GM23338 (cell line): ENCODE results near the gene BOLA3. TPM values are rescaled to one million over a fixed set of nuclear protein-coding genes. Genes with fewer than 3 reads are reported as not detected.

Experiments
- ATAC-seq: fragments of 200-7000 bp; cut with Tn5 transposase; 3 replicates; pipeline ENCODE4 v1.9.1; 2020
- DNase-seq: peaks from one replicate; pipeline ENCODE4 v3.0.0-alpha.2; 2015; ENCODE audit warnings: low spot score
- H2AFZ ChIP-seq: fragments of 200-600 bp; sonication (generic); 2 replicates; pipeline ENCODE4 v1.8.0; 2016; ENCODE audit warnings: antibody characterized with exemption, mild to moderate bottlenecking, moderate library complexity
- H3F3A ChIP-seq: fragments of 200-600 bp; sonication (generic); replicated peaks from 2 replicates; pipeline ENCODE4 v1.8.0; 2017; ENCODE audit warnings: antibody characterized with exemption, mixed run types, low read depth
- H3K27ac ChIP-seq: fragments of 200-600 bp; sonication (generic); 2 replicates; pipeline ENCODE4 v1.6.1; 2016; ENCODE audit warnings: low read depth
- H3K27me3 ChIP-seq: fragments of 200-600 bp; sonication (generic); 2 replicates; pipeline ENCODE4 v1.8.0; 2016; ENCODE audit warnings: mild to moderate bottlenecking, mixed run types, moderate library complexity; ENCODE audit not compliant: insufficient read depth
- H3K36me3 ChIP-seq: fragments of 200-600 bp; sonication (generic); 2 replicates; pipeline ENCODE4 v1.8.0; 2016; ENCODE audit warnings: mild to moderate bottlenecking; ENCODE audit not compliant: insufficient read depth
- H3K4me1 ChIP-seq: fragments of 200-600 bp; sonication (generic); 2 replicates; pipeline ENCODE4 v1.8.0; 2016; ENCODE audit warnings: mild to moderate bottlenecking, moderate library complexity; ENCODE audit not compliant: insufficient read depth
- H3K4me2 ChIP-seq: fragments of 200-600 bp; sonication (generic); 2 replicates; pipeline ENCODE4 v1.7.1; 2017; ENCODE audit warnings: mixed run types
- H3K4me3 ChIP-seq: fragments of 200-600 bp; sonication (generic); 2 replicates; pipeline ENCODE4 v1.6.1; 2016; ENCODE audit warnings: mixed run types
- H3K79me2 ChIP-seq: fragments of 200-600 bp; sonication (generic); replicated peaks from 2 replicates; pipeline ENCODE4 v1.8.0; 2017; ENCODE audit warnings: mild to moderate bottlenecking; ENCODE audit not compliant: insufficient read depth
- H3K9me2 ChIP-seq: fragments of 200-600 bp; sonication (generic); 2 replicates; pipeline ENCODE4 v1.8.0; 2017; ENCODE audit not compliant: insufficient read depth
- H4K20me1 ChIP-seq: fragments of 200-600 bp; sonication (generic); replicated peaks from 2 replicates; pipeline ENCODE4 v1.8.0; 2017; ENCODE audit warnings: mild to moderate bottlenecking; ENCODE audit not compliant: insufficient read depth
- H3K27ac Mint-ChIP-seq: 2 replicates; pipeline ENCODE4 v1.8.0; 2020; ENCODE audit warnings: inconsistent platforms, mild to moderate bottlenecking, moderate library complexity, mixed read lengths
- H3K27me3 Mint-ChIP-seq: 3 replicates; pipeline ENCODE4 v1.8.0; 2022; ENCODE audit warnings: low read depth, mild to moderate bottlenecking, moderate library complexity, mixed read lengths, inconsistent platforms; ENCODE audit not compliant: insufficient read depth, poor library complexity
- H3K36me3 Mint-ChIP-seq: 3 replicates; pipeline ENCODE4 v1.8.0; 2021; ENCODE audit warnings: low read depth, mild to moderate bottlenecking, inconsistent platforms, moderate library complexity, mixed read lengths
- H3K4me1 Mint-ChIP-seq: 3 replicates; pipeline ENCODE4 v1.8.0; 2020; ENCODE audit warnings: mild to moderate bottlenecking, inconsistent platforms, mixed read lengths
- H3K4me3 Mint-ChIP-seq: 3 replicates; pipeline ENCODE4 v1.8.0; 2021; ENCODE audit warnings: moderate library complexity, mild to moderate bottlenecking, inconsistent platforms, mixed read lengths
- H3K9me3 Mint-ChIP-seq: 3 replicates; pipeline ENCODE4 v1.8.0; 2020; ENCODE audit warnings: moderate library complexity, mild to moderate bottlenecking, inconsistent platforms, mixed read lengths
- CREB1 ChIP-seq: fragments of 250-450 bp; sonication (Bioruptor Pico); IDR thresholded peaks from 2 replicates; pipeline ENCODE4 v1.5.0; 2020; ENCODE audit warnings: low read depth, mild to moderate bottlenecking, moderate library complexity
- EZH2 ChIP-seq: fragments of 200-600 bp; sonication (generic); IDR thresholded peaks from one replicate; pipeline ENCODE4 v1.8.0; 2017; ENCODE audit warnings: antibody characterized with exemption, mild to moderate bottlenecking, low read depth; ENCODE audit not compliant: unreplicated experiment
- EZH2phosphoT487 ChIP-seq: fragments of 200-600 bp; sonication (generic); IDR thresholded peaks from one replicate; pipeline ENCODE4 v1.8.1; 2018; ENCODE audit warnings: antibody characterized with exemption; ENCODE audit not compliant: unreplicated experiment
- JUNB ChIP-seq: IDR thresholded peaks from one replicate; pipeline ENCODE4 v1.6.1; 2016; ENCODE audit warnings: antibody characterized with exemption; ENCODE audit not compliant: unreplicated experiment
- NANOG ChIP-seq: IDR thresholded peaks from 2 replicates; pipeline ENCODE4 v1.6.1; 2016; ENCODE audit warnings: antibody characterized with exemption, borderline replicate concordance
- POLR2AphosphoS5 ChIP-seq: IDR thresholded peaks from 2 replicates; pipeline ENCODE4 v1.6.1; 2016; ENCODE audit warnings: antibody characterized with exemption, low read depth
- REST ChIP-seq: IDR thresholded peaks from one replicate; pipeline ENCODE4 v1.6.1; 2018; ENCODE audit warnings: antibody characterized with exemption; ENCODE audit not compliant: unreplicated experiment
- STAT1 ChIP-seq: IDR thresholded peaks from one replicate; pipeline ENCODE4 v1.6.1; 2016; ENCODE audit warnings: antibody characterized with exemption; ENCODE audit not compliant: unreplicated experiment
- ZNF114 ChIP-seq: fragments of 250-450 bp; sonication (Bioruptor Pico); IDR thresholded peaks from 2 replicates; pipeline ENCODE4 v1.5.0; 2020; ENCODE audit warnings: mild to moderate bottlenecking, moderate library complexity
- ZNF331 ChIP-seq: fragments of 250-450 bp; sonication (Bioruptor Pico); IDR thresholded peaks from 2 replicates; pipeline ENCODE4 v1.5.0; 2020; ENCODE audit warnings: low read depth, mild to moderate bottlenecking, moderate library complexity
- ZNF462 ChIP-seq: fragments of 250-450 bp; sonication (Bioruptor Pico); IDR thresholded peaks from 2 replicates; pipeline ENCODE4 v1.5.0; 2020; ENCODE audit warnings: mild to moderate bottlenecking, moderate library complexity
- polyA plus RNA-seq: library from polyadenylated mRNA; unstranded; fragments of >200 nt; fragmentation: Nextera tagmentation; extraction: Ambion mirVana; gene quantifications from 2 replicates; pipeline ENCODE4 v1.2.1, GENCODE V29; 2016
- total RNA-seq: library from RNA; depleted of rRNA; stranded (reverse); fragments of >200 nt; shearing (Covaris generic); gene quantifications from 2 replicates; pipeline ENCODE4 v1.2.3, GENCODE V29; 2014
- TF ChIP-seq, protein P1 (sequence below): IDR thresholded peaks from 2 replicates; pipeline ENCODE4 v1.6.1; 2016; ENCODE audit warnings: antibody characterized with exemption
- TF ChIP-seq, protein P2 (sequence below), 2 experiments: fragments of 200-600 bp in 1 of 2; sonication (generic) in 1 of 2; conservative IDR thresholded peaks; 2 replicates each; pipeline versions ENCODE4 v1.5.1 to v1.6.1; 2016 to 2017; ENCODE audit warnings: antibody characterized with exemption in 2 of 2, low read depth in 2 of 2, mild to moderate bottlenecking in 2 of 2, moderate library complexity in 1 of 2

Gene BOLA3
- total and polyA plus RNA-seq, 2 experiments from 2014 or later: 89.8 to 233 TPM

- H3K9me3 Mint-ChIP-seq: no peaks in the 10 kb centered on the region
- ATAC-seq (no peak), DNase-seq (no peak)
These were observed 5.2 kb upstream of the BOLA3 start for GRCh38 chr2:74152954-74153353.

More at GRCh38 chr2:74152954-74153353, 5.2 kb upstream of the BOLA3 start:
- TF ChIP-seq ZNF114 (CRISPR knock-in tag): no peak
- no peak for TF ChIP-seq EZH2phosphoT487
- TF ChIP-seq REST: no peak
- TF ChIP-seq, protein P1, sequence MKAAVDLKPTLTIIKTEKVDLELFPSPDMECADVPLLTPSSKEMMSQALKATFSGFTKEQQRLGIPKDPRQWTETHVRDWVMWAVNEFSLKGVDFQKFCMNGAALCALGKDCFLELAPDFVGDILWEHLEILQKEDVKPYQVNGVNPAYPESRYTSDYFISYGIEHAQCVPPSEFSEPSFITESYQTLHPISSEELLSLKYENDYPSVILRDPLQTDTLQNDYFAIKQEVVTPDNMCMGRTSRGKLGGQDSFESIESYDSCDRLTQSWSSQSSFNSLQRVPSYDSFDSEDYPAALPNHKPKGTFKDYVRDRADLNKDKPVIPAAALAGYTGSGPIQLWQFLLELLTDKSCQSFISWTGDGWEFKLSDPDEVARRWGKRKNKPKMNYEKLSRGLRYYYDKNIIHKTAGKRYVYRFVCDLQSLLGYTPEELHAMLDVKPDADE: no peak
- no peak for TF ChIP-seq NANOG
- TF ChIP-seq STAT1: no peak
- TF ChIP-seq CREB1: no peak
- no peak for TF ChIP-seq ZNF462 (CRISPR knock-in tag)
- TF ChIP-seq EZH2: no peak
- TF ChIP-seq, protein P2, sequence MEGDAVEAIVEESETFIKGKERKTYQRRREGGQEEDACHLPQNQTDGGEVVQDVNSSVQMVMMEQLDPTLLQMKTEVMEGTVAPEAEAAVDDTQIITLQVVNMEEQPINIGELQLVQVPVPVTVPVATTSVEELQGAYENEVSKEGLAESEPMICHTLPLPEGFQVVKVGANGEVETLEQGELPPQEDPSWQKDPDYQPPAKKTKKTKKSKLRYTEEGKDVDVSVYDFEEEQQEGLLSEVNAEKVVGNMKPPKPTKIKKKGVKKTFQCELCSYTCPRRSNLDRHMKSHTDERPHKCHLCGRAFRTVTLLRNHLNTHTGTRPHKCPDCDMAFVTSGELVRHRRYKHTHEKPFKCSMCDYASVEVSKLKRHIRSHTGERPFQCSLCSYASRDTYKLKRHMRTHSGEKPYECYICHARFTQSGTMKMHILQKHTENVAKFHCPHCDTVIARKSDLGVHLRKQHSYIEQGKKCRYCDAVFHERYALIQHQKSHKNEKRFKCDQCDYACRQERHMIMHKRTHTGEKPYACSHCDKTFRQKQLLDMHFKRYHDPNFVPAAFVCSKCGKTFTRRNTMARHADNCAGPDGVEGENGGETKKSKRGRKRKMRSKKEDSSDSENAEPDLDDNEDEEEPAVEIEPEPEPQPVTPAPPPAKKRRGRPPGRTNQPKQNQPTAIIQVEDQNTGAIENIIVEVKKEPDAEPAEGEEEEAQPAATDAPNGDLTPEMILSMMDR (conservative IDR thresholded peaks at IDR 0.05; ENCODE audit: low read depth in 2 of 2): no peak
- TF ChIP-seq JUNB: no peak
- no peak for TF ChIP-seq ZNF331 (CRISPR knock-in tag)
- TF ChIP-seq POLR2AphosphoS5: no peak
- no peak overlapping the region for H3K27ac Mint-ChIP-seq
- Histone ChIP-seq H3K79me2 (no peaks in the 10 kb centered on the region; the same call in 1 of the 2 replicates), H4K20me1 (peaks cover 3% of the 10 kb centered on the region; the same call in 1 of the 2 replicates), H3K36me3 (peaks cover 27% of the 10 kb centered on the region), H3K4me2 (no peak overlapping the region), H3K27me3 (no peaks in the 10 kb centered on the region), H3K27ac (no peak overlapping the region), H3F3A (peaks cover 8% of the 10 kb centered on the region; the same call in 1 of the 2 replicates), H2AFZ (no peak overlapping the region), H3K4me3 (no peak overlapping the region), H3K9me2 (no peaks in the 10 kb centered on the region), H3K4me1 (peaks cover 12% of the 10 kb centered on the region)
- peaks cover 44% of the 10 kb centered on the region for H3K36me3 Mint-ChIP-seq
- H3K4me3 Mint-ChIP-seq: no peak overlapping the region
- H3K27me3 Mint-ChIP-seq: no peaks in the 10 kb centered on the region
- peaks cover 8% of the 10 kb centered on the region; the same call in 2 of the 3 replicates for H3K4me1 Mint-ChIP-seq
